Islet of Langerhans (tissue), 1 donor: ENCODE results near the gene LYSET.
"Not testable (repeated sequence)": the region's sequence is repeated elsewhere in the genome, so short reads cannot be mapped to it uniquely, and the experiment has no call there.

Experiments
- FAIRE-seq: peaks from one replicate; lab custom pipeline; 2011; peaks lifted over from hg19 to GRCh38; lab: Jason Lieb, UNC

The LYSET gene

DNA sequence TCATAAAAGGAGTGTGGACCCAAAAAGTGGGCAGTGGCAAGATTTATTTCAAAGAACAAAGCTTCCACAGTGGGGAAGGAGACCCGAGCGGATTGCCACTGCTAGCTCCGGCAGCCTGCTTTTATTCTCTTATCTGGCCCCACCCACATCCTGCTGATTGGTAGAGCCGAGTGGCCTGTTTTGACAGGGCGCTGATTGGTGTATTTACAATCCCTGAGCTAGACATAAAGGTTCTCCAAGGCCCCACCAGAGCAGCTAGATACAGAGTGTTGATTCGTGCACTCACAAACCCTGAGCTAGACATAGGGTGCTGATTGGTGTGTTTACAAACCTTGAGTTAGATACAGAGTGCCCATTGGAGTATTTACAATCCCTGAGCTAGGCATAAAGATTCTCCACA, 15.5 kb upstream of the LYSET start:
- FAIRE-seq, result not testable (repeated sequence)

DNA sequence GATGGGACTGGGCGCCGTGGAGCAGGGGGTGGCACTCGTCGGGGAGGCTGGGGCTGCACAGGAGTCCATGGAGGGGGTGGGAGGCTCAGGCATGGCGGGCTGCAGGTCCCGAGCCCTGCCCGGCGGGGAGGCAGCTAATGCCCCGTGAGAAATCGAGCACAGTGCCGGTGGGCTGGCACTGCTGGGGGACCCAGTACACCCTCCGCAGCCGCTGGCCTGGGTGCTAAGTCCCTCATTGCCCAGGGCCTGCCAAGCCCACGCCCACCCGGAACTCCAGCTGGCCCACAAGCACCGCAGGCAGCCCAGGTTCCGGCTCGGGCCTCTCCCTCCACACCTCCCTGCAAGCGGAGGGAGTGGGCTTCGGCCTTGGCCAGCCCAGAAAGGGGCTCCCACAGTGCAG, 15.0 kb upstream of the LYSET start:
- FAIRE-seq, result not testable (repeated sequence)

DNA sequence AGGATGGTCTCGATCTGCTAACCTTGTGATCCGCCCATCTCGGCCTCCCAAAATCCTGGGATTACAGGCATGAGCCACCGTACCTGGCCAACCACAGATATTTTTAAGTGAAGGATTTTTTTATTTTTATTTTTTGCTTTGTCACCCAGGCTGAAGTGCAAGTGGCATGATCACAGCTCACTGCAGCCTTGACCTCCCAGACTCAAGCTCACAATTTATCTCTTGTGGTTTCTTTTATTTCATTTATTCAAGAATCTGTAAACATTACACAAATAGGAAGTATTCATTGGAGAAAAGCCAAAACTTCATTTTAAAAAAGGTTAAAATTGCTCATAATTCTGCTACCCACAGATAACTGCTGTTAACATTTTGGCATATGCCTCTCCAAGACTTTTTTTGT, 13.7 kb upstream of the LYSET start:
- no peak for FAIRE-seq

DNA sequence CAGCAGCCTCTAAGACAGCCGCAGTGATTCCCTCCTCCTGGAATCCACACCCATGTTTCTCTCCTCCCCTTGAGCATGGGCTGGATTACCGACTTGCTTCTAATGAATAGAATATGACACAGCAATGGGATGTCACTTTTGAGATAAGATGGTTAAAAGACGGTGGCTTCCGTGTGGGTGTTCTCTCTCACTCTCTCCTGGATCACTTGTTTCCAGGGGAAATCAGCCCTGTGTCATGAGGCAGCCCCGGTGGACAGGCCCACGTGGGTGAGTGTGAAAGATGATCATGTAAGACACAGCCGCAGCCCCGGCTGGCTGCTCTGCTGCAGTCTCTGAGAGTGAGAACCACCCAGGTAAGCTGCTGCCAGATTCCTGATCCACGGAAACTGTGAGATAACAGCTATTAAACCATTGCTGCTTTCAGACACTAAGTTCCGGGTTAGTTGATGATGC, 11.1 kb upstream of the LYSET start:
- no peak for FAIRE-seq

DNA sequence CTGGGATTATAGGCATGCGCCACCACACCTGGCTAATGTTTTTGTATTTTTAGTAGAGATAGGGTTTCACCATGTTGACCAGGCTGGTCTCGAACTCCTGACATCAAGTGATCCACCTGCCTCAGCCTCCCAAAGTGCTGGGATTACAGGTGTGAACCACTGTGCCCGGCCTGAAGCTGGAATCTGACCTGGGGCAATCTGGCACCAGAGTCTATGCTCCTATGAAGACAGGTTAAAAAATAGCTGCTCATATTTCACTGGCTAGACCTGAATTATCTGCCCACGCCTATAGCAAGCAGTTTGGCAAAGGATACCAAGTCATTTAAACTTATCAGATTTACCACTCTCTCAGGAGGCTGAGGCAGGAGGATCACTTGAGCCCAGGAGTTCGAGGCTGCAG, 10.4 kb upstream of the LYSET start:
- FAIRE-seq, result not testable (repeated sequence)

DNA sequence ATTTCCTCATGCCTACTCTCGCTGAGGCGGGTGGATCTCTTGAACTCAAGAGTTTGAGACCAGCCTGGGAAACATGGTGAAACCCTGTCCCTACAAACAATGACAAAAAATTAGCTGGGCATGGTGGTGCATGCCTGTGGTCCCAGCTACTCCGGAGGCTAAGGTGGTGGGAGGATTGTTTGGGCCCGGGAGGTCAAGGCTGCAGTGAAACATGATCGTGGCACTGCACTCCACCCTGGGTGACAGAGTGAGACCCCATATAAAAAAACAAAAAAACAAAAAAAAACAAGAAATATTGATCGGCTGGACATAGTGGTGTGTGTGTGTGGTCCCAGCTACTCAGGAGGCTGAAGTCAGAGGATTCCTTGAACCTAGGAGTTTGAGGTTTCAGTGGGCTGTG, 9.6 kb upstream of the LYSET start:
- FAIRE-seq, result no peak

DNA sequence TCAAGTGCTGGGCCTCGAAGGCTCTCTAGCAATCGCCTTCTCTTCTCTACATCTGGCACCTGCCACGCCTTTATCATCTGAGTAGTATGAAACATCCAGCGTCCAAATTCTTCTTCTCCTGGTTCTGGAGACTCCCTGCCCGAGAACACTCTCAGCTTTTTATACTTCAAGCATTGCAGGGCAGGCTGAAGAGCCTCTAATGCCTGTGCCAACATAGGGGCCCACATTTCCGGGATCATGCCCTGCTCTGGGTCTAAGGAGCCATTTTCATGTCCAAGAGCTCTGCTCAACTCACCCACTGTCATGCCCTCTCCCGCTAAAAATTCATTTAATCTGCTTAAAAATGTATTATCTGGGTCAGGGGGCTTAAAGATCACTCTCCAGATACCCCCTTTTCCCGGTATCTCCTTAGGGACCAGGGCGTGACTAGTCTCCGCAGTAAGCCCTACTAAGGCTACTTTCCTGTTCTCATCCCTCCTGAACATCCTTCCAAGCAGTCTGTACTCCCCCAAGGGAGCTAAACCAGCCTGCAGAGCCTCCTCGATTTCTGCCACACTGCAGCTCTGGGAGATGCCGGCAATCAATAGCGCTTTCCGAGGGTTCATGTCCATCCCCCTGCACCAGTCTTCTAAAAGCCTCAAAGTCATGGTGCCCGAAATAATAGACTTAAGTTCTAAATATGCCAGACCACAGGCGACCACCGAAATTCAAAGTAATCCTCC, 1.4 kb upstream of the LYSET start:
- no peak for FAIRE-seq

DNA sequence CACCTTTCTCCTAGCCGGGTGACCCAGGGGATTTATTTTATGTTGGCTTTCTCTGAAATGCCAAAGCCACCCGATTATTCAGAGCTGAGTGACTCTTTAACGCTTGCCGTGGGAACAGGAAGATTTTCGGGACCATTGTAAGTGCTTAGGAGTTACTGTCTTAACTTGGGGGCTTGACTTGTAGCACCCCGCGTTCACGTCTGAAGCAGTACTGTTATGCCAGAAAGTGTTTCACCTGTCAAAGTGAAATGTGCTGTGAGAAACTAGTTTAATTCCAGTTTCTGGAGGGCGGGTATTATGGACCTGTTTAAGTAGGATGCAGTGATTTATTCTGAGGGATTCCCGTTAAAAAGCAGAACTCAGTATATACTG, 218 bp downstream of the LYSET start:
- FAIRE-seq, result no peak

DNA sequence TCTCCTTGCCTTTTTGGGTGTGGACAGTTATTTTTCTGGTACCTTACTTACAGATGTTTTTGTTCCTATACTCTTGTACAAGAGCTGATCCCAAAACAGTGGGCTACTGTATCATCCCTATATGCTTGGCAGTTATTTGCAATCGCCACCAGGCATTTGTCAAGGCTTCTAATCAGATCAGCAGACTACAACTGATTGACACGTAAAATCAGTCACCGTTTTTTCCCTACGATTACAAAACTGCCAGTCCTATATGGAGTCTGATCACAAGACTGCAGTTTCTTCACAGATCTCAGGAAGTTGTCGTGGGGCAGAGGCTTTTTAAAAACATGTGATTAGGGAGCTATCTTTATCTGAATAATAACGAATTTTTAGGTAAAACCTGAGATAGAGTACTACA, 1.3 kb downstream of the LYSET start:
- no peak for FAIRE-seq

DNA sequence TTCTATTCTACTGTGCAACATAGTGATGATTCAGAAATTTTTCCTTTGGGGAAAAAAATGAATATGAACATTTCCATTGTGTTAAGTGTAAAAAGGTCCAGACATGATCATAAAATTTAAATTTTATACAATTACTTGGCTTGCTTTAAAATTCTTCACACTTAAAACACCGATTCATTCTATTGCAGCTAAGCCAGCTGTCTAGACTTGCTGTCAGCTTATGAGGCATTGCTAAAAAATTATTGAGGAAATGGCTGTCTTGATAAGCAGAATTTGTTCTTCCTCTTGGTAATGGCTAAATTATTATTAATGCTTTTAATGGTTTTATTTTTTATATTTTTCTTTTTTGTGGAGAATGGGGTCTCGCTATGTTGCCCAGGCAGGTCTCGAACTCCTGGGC, 1.8 kb downstream of the LYSET start:
- FAIRE-seq, result no peak

DNA sequence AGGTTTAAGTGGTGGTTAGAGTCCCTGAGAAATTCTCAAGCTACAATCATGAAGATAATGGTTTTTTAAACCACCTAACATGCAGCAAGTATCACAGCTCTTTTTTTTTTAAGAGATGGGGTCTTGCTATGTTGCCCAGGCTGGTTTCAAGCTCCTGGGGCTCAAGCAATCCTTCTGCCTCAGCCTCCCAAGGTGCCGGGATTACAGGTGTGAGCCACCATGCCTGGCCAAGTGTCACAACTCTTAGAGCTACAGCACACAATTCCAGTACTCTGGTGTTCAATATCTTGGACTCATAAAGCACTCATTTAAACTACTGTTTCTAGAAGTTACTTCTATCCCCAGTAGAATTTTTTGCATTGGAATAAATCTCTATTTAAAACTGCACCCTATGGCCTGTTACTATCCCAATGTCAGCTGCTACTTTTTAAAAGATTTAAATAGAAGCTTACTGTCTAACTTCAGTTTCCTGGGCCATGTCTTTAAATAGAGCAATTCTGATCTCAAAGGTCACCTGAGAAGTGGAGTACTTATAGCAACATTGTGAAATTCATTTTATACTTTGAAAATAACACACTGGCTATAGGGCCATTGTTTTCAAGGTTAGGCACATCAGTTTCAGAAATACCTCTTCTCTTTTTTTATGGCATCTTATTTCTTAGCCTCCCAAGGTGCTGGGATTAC, 10.3 kb downstream of the LYSET start:
- FAIRE-seq, result no peak

DNA sequence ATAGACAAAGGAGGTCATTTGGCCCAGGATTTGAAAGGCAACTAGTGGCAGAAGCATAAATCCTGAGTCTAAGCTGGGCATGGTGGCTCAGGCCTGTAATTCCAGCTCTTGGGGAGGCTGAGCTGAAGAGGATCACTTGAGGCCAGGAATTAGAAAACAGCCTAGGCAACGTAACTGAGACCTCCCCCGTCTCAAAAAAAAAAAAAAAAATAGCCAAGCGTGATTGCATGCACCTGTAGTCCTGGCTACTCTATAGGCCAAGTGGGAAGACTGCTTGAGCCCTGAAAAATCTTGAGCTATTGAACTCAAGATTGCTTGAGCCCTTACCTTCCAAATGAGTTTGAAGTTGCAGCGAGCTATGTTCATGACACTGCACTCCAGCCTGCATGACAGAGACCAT, 13.9 kb downstream of the LYSET start:
- FAIRE-seq, result no peak

DNA sequence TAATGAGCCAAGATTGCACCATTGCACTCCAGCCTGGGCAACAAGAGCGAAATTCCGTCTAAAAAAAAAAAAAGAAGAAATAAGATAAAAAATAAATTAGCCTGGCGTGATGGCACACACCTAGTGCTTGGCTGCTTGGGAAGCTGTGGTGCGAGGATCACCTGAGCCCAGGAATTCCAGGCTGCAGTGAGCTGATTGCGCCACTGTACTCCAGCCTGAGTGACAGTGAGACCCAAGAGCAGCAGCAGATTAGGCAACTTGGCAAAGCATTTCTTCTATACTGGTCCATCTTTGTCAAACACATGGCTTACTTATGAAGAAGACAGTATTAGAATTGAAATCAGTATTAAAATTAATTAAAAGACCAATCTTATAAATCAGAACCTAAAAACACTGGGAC, 15.4 kb downstream of the LYSET start:
- FAIRE-seq, result no peak

DNA sequence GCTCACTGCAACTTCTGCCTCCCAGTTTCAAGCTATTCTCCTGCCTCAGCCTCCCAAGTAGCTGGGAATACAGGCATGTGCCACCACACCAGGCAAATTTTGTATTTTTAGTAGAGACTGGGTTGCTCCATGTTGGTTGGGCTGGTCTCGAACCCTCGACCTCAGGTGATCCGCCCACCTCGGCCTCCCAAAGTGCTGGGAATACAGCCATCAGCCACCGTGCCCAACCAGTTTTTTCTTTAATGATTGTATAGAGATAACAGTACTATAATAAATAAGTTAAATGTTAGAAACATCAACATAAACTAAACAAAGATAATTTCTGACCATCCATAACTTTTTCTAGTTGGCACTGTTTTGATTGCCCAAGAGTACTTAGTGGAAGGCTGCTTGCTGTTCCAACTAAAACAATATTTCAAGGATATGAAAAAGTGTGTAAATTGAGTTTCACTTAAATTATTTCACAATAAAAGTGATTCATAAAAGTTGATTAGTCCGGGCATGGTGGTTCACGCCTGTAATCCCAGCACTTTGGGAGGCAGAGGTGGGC, 16.1 kb downstream of the LYSET start:
- no peak for FAIRE-seq

DNA sequence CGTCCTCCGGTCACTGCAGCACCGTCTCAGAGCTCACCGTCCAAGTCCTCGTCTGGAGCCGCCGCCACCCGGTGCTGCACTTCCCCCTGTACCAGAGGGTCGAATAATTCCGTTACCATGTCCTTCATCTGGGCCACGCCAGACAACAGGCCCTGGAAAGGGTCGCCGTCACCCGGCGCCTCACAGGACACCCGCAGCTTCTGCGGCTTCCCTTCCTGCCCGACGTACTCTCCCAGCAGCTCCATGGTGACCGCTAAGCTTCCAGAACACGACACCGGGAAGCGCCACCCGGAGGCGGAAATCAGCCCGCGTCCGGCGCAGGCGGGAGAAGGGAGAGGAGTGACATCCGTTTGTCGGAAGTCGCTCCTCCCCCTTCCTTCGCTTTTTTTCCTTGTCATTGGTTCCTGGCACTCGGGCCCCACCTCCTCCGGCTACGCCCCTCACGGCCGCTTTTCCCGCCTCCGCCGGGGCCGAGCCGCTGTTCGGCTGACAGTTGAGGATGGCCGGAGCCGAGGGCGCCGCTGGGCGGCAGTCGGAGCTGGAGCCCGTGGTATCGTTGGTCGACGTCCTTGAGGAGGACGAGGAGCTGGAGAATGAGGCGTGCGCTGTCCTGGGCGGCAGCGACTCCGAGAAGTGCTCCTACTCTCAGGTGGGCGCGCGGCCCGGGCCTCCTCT, 21.8 kb downstream of the LYSET start, which contains the start of the genes GON7 and UBR7:
TSS of gene GON7 (minus strand) at position 273 of the 675 bp plus-strand sequence. CDS start at position 245, 28 bp downstream.
TSS of gene UBR7 (plus strand) at position 464 of the 675 bp plus-strand sequence. CDS start at position 500, 36 bp downstream.
- FAIRE-seq, result no peak

DNA sequence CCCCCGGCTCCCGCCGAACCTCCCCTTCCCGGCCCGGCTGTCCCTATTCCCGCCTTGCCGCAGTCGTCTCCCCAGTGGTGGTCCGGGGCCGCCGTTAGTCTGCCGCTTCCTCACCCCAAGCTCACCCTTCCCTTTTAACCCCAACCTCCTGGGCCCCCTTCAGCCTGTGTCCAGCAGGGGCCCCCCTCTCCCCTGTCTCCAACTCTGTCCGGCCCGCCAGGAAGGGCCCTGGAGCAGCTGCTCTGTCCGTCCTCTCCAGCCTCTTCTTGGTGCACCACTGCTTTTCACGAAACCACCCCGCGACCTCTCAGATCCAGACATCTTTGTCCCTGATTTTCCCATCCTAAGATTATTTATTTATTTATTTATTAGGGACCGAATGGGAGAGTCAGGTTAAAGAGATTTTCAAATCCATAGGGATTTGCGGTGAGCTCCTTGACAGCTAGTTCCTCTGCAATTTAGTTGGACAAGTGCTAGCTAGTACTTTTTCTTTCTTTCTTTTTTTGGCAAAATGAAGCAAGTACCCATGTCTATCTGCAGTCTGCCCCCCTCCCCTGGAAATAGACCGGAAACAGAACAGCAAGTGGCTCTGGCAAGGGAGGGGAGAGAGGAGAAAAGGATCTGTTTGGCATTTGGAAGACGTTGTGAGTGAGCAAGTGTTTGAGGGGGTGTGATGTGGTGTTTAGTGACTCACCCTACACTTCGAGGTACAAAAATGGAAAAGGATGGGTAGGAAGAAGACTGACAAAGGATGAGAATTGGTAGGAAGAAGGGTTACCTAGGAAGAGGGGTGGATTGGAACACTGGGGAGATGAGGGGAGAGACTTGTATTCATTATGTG, 22.6 kb downstream of the LYSET start:
- FAIRE-seq, result no peak

DNA sequence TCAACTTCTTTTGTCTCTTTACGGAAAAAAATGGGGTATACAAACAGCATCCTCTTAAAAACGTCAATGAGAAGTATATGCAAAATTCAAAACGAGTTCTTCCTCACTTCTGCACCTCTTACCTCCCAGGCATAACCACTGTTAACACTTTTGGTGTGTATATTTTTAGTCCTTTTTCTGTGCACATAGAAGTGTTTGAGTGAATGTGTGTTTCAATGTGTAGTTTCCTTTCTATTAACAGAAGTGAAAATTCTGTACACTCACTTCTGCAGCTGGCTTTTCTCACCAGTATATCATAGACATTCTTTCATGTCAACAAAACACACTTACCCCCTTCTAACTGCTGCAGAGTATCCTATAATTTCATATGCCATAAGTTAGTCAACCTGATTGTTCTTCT, 27.3 kb downstream of the LYSET start:
- FAIRE-seq, result no peak

DNA sequence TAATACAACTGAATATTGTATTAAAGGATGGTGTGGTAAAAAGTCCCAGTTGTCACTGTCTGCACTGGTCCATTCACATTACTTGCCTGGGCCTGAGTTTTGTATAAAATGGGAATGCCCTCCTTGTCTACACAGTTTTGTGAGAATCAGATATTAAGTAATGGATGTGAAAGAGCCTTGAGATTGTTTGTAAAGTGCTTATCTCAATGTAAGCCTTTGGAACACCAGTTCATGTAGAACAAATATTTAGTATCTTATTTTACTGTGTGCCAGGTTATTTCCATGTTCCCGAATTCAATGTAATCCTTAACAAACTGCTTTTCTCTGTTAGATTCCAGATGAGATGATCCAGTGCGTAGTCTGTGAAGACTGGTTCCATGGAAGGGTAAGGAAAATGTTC, 29.5 kb downstream of the LYSET start:
- no peak for FAIRE-seq

DNA sequence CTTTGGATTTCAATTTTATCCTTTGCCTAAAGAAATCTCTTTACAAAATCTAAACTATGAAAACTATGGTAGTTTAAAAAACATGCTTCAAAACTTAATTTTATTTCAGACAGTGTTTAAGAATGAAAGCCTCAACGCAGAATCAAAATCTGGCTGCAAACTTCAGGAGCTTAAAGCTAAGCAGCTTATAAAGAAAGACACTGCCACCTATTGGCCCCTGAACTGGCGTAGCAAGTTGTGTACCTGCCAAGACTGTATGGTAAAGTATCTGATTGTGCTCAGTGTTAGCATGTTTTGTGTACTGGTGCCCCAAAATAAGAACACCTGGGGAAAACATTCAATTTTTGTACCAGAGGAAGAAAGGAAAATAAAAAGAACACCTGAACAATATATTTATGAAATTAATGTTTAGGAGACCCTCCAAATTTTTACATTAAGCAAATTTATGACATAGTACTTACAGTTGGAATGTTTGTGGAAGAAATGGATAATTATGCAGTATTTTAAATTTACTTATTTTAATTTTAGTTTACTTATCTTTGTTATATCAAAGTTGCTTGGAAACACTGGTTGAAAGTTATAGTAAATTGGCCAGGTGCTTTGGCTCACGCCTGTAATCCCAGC, 34.1 kb downstream of the LYSET start:
- FAIRE-seq, result peak; percentile 85

DNA sequence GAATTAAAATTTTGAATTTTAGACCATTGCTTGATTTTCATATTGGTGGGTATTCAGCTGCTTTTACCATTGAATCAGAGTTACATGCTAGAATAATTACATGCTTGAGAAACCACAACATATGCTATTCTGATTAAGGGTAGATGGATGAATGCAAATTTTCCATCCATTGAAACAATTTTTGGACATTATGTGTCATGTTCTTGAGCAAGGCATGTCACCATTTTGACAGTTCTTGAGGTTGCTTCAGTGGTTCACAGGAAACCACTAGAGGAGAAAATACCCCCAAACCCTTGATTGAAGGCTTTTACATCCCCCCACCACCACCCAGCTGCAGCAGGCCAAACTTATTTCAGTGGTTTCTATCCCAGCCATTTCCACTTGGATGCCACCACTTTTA, 35.4 kb downstream of the LYSET start:
- peak; percentile 9 for FAIRE-seq

DNA sequence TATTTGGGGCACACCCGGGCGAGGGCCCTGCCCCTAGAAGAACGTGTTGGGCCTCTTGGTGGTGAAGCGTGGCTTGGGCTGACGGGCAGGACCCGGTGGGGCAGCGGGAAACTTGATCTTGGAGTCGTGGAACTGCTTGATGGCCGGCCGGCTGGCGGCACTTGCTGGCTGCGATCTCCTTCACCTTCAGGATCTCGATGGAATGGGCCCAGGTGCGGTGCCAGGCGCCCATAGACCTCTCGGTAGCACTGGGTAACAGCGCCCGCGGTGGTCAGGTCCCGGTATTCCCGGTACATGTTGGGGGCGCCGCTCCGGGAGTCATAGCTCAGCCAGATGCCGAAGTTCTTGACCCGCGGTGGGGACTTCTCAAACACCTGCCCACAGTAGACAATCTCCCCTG, 38.4 kb downstream of the LYSET start:
- FAIRE-seq, result no peak

DNA sequence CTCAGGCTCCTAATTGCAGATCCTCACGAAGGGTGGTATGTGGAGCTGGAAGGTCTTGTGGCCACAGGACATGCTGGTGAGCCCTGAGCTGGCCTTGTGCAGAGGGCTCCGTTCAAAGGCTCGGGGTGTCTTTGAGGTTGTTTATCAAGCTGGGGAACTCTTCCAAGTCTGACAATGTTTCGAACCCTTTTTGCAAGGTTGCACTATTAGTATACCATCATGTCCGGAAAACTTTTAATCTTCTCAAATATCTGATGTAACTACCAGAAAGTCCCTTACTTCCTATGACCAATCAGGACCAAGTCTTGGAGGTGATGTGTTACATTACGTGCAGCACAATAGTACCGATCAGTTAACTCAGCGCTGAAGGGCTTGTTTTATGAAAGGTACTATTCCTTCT, 43.4 kb downstream of the LYSET start:
- no peak for FAIRE-seq
